A549 (cell line): Measurements from ENCODE around the gene ADCY1.
"Not testable (repeated sequence)": the region's sequence is repeated elsewhere in the genome, so short reads cannot be mapped to it uniquely, and the experiment has no call there.

ENCODE experiments used
- BHLHE40 ChIP-seq: IDR thresholded peaks from 2 replicates; pipeline ENCODE4 v1.6.1; 2012; ENCODE audit warnings: low read depth, low read length, inconsistent platforms
- CTCF ChIP-seq: fragments of >200 bp; sonication (Bioruptor Twin); formaldehyde crosslinking; IDR thresholded peaks from 3 replicates; pipeline ENCODE4 v1.5.1; 2016
- POLR2A ChIP-seq: IDR thresholded peaks from 2 replicates; pipeline ENCODE4 v1.6.1; 2012; ENCODE audit warnings: mild to moderate bottlenecking, low read length
- RCOR1 ChIP-seq: fragments of 150-350 bp; IDR thresholded peaks from 2 replicates; pipeline ENCODE4 v1.6.1; 2014; ENCODE audit warnings: antibody characterized with exemption, low read length, low read depth
- SMC3 ChIP-seq: fragments of >200 bp; sonication (Bioruptor Twin); formaldehyde crosslinking; IDR thresholded peaks from 3 replicates; pipeline ENCODE4 v1.6.1; 2018; ENCODE audit warnings: inconsistent platforms
- TP53 ChIP-seq: fragments of 250-450 bp; sonication (Bioruptor Pico); IDR thresholded peaks from 2 replicates; pipeline ENCODE4 v1.5.0; 2021; ENCODE audit warnings: mild to moderate bottlenecking, moderate library complexity

- not testable (repeated sequence) for TF ChIP-seq CTCF, SMC3, POLR2A, RCOR1, TP53, BHLHE40
These were observed 157.7 kb downstream of the ADCY1 start for GRCh38 chr7:45731692-45732443.
